A172 (cell line): ENCODE data around the gene ZNF518A. TPM values are rescaled to one million over a fixed set of nuclear protein-coding genes. Genes with fewer than 3 reads are reported as not detected.

ENCODE experiments used
- DNase-seq: peaks from one replicate; pipeline ENCODE4 v3.0.0-alpha.2; 2015; ENCODE audit warnings: low spot score
- total RNA-seq: library from RNA; depleted of rRNA; stranded (reverse); fragments of >200 nt; shearing (Covaris generic); gene quantifications from 2 replicates; pipeline ENCODE4 v1.2.3, GENCODE V29; 2014; rRNA removed

Gene ZNF518A
- total RNA-seq = 7.9 and 19.7 TPM in 2 replicates

DNA sequence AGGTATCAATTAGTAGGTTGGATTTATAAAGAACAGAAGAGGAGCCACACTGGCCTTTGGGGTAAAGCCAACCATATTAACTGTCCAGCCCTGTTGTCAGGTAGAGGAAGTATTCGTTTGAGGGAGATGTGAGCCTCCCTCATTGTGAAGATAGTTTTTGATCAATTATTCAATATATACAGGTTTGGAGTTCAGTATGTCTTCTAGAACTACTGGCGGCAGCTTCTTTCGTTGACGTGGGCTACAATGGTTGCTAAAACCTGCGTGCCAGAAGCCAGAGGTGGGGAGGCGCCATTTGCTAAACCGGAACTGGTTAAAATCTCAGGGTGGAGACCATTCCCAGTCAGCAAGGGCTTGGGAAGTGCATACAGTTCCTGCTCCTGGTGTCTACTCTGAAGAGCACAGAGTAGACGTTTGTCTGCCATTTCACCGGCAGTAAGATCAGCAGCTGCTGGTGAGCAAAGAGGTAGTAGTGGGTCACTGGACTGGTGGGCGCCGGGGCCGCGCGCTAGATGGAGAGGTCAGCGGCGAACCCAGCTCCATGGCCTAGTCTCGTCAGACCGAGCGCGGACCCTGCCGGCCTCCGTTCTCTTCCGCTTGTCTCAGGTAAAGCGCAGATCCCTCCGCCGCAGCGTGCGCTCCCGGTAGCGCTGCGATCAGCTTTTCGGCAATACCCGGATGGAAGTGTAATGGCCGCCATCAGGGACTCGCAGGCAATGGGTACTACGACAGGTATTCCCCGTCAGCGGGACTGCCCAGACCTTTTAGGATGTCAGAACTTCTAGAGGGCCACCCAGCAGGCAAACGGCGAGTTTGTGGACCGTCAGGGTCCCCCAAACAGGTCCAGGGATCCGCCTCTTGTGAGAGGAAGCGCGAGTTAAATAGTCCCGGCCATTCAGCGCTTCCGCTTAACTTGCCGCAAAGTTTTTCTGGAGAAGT lies at the start of gene ZNF518A:
TSS of gene ZNF518A (plus strand) at position 911 of the 939 bp plus-strand sequence. CDS start 26,026 bp downstream, outside the sequence.
- DNase-seq = peak; percentile 89

DNA sequence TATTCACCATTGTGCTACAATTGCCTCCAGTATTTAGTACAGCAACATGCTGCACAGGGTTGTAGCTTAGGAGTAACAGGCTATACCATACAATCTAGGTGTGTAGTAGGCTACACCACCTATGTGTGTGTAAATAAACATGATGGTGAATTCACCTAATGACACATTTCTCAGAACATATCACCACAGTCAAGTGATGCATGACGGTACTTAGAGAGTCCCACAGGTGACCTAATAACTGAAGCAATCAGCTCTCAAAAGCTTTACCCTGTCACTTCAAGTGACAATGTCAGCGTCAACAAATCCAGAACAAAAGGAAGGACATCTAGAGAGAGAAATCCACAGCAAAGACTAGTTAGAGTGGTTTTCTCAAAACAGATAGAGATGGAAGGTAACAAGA lies 47.9 kb upstream of the ZNF518A start:
- DNase-seq = no peak

DNA sequence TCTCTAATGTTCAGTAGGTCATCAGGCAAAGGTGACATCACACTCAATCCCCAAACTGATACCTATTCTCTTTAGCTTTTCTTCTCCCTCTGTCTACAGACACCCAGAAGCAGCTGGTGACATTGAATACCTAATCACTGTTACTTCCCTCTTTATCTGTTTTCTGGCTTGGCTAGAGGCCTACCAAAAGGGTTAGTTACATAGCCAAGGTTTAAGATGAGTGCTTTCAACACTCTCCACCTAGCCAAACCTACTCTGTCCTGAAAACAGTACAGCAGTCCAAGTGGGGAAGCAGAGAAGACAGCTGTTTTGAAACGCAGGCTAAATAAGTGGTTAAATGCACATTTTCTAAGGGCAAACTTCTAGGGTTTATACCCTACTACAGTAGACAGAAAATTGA lies 47.3 kb upstream of the ZNF518A start:
- no peak for DNase-seq

DNA sequence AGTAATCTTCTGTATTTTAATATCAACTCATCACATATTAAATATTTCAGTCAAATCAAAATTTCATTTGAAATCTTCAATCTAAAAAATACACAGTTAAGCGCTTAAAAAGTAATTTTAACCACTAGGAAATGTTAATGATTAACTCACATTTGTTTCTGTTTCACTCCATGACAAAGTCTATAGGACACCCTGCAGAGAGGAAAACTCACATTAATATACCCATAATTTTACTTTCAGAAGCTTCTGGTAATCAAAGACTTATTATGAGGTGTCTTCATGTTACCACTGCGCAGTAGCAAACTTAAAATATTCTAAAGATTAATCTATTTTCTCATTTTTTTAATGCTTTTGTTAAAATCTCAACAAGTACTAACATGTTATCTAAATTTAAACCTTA lies 41.0 kb upstream of the ZNF518A start:
- DNase-seq = no peak

GRCh38 chr10:96089670-96090462 lies 40.2 kb upstream of the ZNF518A start:
- peak; percentile 91 for DNase-seq

GRCh38 chr10:96090463-96090800 lies 39.7 kb upstream of the ZNF518A start:
- no peak for DNase-seq

DNA sequence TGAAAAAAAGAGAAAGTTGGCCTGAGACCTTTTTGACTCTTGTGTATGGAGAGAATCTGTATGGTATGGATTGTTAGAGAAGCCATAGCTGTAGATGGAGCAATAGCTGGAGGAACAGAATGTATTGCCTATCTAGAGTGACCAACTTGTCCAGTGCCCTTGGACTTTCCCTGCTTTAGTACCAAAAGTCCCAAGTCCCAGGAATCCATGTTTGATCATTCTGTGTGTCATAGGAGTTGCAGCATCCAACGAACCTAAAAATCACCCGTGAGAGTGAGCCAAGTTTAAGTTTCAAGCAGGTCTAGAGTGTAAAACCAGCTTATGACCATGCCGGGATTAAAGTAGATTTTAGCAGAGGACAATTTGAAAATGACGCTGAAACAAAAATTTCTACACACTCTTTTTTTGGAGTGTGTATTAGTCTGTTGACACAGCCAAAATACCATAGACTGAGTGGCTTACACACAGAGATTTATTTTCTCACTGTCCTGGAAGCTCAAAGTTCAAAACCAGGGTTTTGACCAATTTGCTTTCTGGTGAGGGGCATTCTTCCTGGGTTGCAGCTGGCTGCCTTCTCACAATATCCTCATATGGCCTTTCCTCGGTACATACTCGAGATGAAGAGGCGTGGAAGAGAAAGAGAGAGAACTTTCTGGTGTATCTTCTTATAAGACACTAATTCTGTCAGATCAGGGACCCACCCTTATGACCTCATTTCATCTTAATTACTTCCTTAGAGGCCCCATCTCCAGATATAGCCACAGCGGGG lies 36.9 kb upstream of the ZNF518A start:
- DNase-seq = no peak

GRCh38 chr10:96093948-96094347 lies 36.1 kb upstream of the ZNF518A start:
- no peak for DNase-seq

- DNase-seq = no peak
These were observed 33.1 kb upstream of the ZNF518A start for GRCh38 chr10:96096958-96097357.

DNA sequence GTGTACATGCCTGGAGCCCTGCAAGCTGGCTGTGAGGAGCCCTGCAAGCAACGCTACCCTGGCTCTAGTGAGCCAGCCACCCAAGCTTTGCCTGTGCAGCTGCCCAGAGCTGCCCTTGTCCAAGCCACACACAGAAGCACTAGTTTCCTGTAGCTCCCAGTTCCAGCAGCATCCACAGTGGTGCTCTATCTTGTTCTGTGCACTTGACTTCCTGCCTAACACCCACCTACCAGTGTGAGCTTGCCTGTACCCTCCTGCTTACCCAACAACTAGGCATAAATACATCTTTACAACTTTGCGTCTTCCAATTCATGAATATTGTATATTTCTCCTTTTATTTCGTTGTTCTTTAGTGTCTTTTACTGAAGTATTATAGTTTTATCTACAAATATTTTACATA lies 32.2 kb upstream of the ZNF518A start:
- DNase-seq = no peak

DNA sequence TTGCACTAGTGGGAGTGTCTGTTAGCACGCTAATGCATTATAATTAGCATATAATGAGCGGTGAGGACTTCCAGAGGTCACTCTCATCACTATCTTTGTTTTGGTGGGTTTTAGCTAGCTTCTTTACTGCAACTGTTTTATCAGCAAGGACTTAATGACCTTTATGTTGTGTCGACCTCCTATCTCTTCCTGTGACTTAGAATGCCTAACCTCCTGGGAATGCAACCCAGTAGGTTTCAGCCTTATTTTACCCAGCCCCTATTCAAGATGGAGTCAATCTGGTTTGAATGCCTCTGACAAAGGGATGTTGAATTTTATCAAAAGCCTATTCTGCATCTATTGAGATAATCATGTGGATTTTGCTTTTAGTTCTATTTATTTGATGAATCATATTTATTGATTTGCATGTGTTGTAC lies 22.5 kb upstream of the ZNF518A start:
- DNase-seq = no peak

DNA sequence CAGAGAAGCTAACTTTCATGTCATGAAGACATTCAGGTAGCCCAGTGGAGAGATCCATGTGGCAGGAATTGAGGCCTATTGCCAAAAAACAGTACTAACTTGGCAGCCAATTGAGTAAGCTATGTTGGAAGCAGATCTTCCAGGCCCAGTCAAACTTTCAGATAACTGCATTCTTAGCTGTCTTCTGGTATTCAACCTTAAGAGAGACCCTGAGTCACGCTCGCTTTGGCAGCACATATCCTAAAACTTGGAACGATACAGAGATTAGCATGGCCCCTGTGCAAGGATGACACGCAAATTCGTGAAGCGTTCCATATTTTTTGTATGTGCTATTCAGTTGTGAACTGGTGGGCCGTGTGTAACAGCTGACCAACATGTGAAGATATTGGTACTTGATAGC lies 17.6 kb upstream of the ZNF518A start:
- no peak for DNase-seq

DNA sequence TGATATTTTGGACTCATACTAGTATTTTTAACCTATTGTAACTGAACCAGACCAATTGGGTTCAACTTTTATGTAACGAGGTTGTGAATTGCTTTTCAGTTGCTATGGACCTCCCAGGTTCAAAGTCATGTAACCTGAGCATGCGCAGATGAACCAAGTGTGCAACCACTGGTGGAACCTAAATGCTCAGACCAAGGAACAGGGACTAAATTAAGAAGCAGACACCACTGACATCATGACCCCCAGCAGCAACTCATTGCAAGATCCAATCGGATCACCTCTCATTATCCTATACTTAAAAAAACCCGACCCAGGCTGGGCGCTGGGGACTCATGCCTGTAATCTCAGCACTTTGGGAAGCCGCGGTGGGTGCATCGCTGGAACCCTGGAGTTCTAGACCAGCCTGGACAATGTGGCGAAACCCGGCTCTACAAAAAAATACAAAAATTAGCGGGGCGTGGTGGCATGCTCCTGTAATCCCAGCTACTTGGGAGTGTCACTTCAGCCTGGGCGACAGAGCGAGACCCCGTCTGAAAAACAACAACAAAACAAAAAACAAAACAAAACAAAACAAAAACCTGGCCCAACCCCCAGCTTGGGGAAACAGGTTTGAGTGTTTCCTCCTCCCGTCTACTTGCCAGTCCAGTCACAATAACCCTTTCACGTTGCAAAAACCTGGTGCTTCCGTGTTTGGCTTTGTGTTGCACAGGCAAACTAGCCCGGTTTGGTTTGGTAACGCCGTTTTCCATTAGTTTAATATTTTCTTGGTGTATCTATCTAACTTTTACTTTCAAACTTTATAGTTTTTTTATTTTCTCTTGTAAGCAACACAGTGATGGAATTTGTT lies 11.3 kb upstream of the ZNF518A start:
- no peak for DNase-seq

GRCh38 chr10:96122824-96123223 lies 7.3 kb upstream of the ZNF518A start:
- peak; percentile 28 for DNase-seq

DNA sequence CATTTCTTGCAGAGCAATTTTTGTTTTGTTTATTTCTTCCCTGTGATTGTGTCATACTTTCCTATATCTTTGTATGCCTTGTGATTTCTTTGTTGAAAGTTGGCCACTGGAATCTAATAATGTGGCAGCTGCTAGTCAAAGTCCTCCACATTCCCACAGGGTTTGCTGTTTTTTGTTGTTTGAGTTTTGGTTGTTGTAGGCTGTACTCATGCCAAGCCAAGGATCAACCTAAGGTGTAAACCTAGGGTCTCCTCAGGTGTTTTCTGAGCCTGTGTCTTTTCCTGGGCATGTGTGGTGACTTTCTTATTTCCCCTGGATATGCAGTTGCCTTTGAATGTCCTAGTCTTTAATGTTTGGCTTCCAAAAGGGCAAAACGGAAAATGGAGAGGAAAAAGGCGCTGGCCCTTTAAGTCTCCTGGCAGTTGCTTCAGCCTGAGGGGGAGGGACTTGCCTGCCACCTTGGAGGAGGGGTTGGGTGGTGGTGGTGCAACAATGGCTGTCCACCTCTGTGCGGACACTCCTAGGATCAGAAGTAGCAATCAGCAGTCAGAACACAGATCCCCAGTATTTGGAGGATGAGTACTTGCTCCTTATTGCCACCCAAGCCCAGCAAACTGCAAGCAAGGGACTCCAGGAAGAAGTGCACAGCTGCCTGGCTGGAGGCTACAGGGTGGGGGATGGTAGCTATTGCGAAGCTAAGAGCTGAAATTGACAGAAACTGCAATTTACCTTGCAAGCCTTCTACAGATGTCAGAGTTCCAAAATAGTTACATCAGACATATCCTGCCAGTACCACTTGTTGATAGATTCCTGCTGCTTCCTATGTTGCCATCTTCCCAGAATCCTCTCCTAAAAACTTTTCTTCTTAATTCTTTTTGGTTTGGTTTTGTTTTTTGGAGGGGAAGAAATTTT lies 5.6 kb upstream of the ZNF518A start:
- DNase-seq = peak; percentile 11

DNA sequence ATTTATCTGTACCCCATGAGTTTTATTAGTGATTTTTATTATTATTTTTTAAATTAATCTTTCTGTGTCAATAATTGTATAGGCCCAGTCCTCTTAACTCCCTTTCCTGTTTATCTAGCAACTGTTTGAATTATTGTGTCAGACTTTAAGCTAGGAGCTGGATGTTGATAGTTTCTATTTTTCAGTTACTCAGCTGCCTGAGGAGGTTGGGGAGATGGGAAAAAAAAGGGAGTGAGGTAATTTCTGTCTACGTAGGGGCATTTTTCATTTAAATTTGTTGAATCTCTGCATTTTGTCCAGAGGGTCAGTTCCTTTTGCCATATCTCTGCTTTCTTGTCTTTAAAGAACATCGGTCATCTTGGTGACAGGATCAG lies 5.0 kb upstream of the ZNF518A start:
- DNase-seq = no peak

DNA sequence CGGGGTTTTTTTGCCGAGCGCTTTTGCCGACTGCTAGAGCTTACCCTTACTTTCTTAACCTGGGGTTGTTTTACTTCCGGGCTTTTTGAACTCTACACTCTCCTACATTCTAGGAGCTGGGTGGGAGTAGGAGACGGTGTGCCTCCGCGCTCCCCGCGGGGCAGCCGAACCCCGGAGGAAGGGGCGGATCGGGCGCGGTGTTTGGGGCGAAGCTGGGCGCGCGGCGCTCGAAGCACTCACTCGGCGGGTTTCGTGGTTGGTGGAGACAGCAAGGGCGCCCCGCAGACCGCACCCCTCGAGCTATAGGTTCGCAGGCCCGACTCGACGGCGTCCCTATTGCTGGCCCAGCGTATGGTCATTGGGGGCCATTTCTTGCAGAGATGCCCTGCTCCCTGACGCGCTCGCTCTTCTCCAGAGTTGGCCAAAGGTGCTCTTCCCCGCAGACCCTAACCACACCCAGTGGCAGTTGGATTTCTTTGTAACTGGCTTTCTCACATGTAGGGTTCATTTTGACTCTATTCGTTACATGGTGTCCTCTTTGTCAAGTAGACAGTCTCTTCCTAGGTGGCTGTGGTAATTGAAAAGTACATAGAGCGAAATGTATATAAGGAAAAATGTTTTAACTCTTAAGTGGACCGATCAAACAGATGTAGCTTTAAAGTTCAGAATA lies 364 bp downstream of the ZNF518A start:
- peak; percentile 79 for DNase-seq

GRCh38 chr10:96131621-96132020 lies 1.5 kb downstream of the ZNF518A start:
- DNase-seq = no peak

GRCh38 chr10:96133135-96133534 lies 3.0 kb downstream of the ZNF518A start:
- peak; percentile 16 for DNase-seq

- DNase-seq = no peak
These were observed 6.7 kb downstream of the ZNF518A start for GRCh38 chr10:96136810-96137209.
